ENCODE results near the gene NPAS2. TPM values are rescaled to one million over a fixed set of nuclear protein-coding genes. Genes with fewer than 3 reads are reported as not detected.

NPAS2 gene
- total RNA-seq, 1 donor from 2014 or later, result 5.5 TPM

DNA sequence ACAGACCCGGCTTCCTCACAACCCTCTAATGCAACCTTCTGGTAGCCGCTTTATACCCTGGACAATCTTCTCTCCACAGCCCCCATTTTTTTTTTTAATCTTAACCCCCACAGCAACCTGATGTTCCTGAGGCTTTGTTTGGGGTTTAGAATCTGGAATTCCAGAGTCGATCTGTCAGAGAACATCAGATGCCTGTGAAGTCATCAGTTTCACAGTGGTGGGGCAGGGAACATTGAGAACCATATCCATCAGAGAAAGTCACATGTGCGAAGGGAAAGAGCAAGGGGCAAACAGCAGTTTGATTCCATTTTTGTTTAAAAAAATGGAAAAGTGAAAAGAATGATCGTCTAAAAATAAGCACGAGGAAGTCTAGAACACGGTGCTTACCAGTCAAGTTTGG lies 20.6 kb downstream of the NPAS2 start:
- Histone ChIP-seq H3K27me3 (ENCODE audit: insufficient read depth, low read length) (no peaks in the 10 kb centered on the region), H2AFZ (ENCODE audit: low read depth, low read length) (no peak overlapping the region), H3K9me3 (ENCODE audit: insufficient read depth, low read depth, low read length) (no peaks in the 10 kb centered on the region), H4K20me1 (ENCODE audit: insufficient read depth, low read length) (peaks cover 39% of the 10 kb centered on the region), H3K4me3 (ENCODE audit: insufficient read depth, low read depth, low read length) (no peak overlapping the region), H3K9ac (ENCODE audit: low read length) (no peak overlapping the region), H3K79me2 (ENCODE audit: insufficient read depth, low read length) (peaks cover 28% of the 10 kb centered on the region), H3K36me3 (ENCODE audit: insufficient read depth, low read length) (no peaks in the 10 kb centered on the region), H3K27ac (ENCODE audit: low read depth, low read length) (no peak overlapping the region), H3K4me1 (ENCODE audit: insufficient read depth, low read length) (peaks cover 3% of the 10 kb centered on the region), H3K4me2 (ENCODE audit: low read length) (no peak overlapping the region)
- FAIRE-seq (no peak), DNase-seq (ENCODE audit: low read depth) (no peak)
- TF ChIP-seq, protein P1, sequence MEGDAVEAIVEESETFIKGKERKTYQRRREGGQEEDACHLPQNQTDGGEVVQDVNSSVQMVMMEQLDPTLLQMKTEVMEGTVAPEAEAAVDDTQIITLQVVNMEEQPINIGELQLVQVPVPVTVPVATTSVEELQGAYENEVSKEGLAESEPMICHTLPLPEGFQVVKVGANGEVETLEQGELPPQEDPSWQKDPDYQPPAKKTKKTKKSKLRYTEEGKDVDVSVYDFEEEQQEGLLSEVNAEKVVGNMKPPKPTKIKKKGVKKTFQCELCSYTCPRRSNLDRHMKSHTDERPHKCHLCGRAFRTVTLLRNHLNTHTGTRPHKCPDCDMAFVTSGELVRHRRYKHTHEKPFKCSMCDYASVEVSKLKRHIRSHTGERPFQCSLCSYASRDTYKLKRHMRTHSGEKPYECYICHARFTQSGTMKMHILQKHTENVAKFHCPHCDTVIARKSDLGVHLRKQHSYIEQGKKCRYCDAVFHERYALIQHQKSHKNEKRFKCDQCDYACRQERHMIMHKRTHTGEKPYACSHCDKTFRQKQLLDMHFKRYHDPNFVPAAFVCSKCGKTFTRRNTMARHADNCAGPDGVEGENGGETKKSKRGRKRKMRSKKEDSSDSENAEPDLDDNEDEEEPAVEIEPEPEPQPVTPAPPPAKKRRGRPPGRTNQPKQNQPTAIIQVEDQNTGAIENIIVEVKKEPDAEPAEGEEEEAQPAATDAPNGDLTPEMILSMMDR (IDR thresholded peaks at IDR 0.05; ENCODE audit: insufficient read depth, low read depth, low read length), result no peak
- no peak for TF ChIP-seq EZH2 (IDR thresholded peaks at IDR 0.05; ENCODE audit: insufficient read depth, low read length)
- H3K27ac Mint-ChIP-seq (ENCODE audit: unreplicated experiment), result no peak overlapping the region
- H3K36me3 Mint-ChIP-seq (ENCODE audit: low read depth, unreplicated experiment), result peaks cover 8% of the 10 kb centered on the region
- no peak overlapping the region for H3K4me3 Mint-ChIP-seq (ENCODE audit: unreplicated experiment)
- H3K27me3 Mint-ChIP-seq (ENCODE audit: low read depth, unreplicated experiment), result peaks cover 5% of the 10 kb centered on the region
- H3K9me3 Mint-ChIP-seq (ENCODE audit: unreplicated experiment), result peaks cover 5% of the 10 kb centered on the region
- peaks cover 4% of the 10 kb centered on the region for H3K4me1 Mint-ChIP-seq (ENCODE audit: low read depth, unreplicated experiment)

DNA sequence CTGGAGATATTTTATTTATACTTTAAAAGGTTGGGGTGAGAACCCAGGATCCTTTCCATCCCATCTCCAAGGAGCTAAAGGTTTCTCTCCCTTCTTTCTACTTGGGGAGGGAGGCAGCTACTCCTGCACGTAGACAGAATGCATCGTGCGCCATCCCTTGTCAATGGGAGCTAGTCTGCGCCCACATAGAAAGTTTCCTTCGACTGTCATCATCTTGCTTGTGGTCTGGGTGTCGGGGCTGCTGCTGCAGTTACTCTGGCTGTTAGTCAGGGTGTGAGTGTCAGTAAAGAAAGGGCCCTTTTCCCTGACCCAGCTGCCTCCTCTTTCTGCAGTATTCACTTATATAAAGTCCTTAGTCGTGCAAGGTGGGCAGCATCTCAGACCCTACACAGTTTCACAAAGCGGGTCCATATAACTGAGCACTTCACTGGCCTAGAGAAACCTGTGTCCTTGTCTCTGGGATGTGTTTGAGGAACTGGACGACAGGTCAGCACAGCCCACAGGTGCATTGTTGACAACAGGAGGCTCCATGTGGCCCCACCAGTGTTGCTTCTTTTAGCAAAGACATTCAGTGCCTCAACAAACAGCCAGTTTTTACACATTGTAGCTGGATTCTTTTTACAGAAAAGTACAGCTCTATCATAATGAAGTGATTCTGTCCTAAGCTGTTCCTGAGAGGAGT lies 22.4 kb downstream of the NPAS2 start:
- peaks cover 26% of the 10 kb centered on the region for H3K79me2 ChIP-seq (ENCODE audit: insufficient read depth, low read length)
- no peaks in the 10 kb centered on the region for H3K36me3 Mint-ChIP-seq (ENCODE audit: low read depth, unreplicated experiment)

More for the DNA sequence above, 22.4 kb downstream of the NPAS2 start:
- FAIRE-seq, result no peak
- Mint-ChIP-seq H3K4me1 (ENCODE audit: low read depth, unreplicated experiment) (peaks cover 4% of the 10 kb centered on the region), H3K4me3 (ENCODE audit: unreplicated experiment) (no peak overlapping the region), H3K27ac (ENCODE audit: unreplicated experiment) (no peak overlapping the region), H3K27me3 (ENCODE audit: low read depth, unreplicated experiment) (peaks cover 3% of the 10 kb centered on the region), H3K9me3 (ENCODE audit: unreplicated experiment) (peaks cover 4% of the 10 kb centered on the region)
- TF ChIP-seq, protein P1 (IDR thresholded peaks at IDR 0.05; ENCODE audit: insufficient read depth, low read depth, low read length), result no peak
- TF ChIP-seq EZH2 (IDR thresholded peaks at IDR 0.05; ENCODE audit: insufficient read depth, low read length), result no peak
- Histone ChIP-seq H3K4me1 (ENCODE audit: insufficient read depth, low read length) (peaks cover 3% of the 10 kb centered on the region), H3K9me3 (ENCODE audit: insufficient read depth, low read depth, low read length) (no peaks in the 10 kb centered on the region), H2AFZ (ENCODE audit: low read depth, low read length) (no peak overlapping the region), H3K27me3 (ENCODE audit: insufficient read depth, low read length) (no peaks in the 10 kb centered on the region), H3K4me2 (ENCODE audit: low read length) (no peak overlapping the region), H3K9ac (ENCODE audit: low read length) (no peak overlapping the region), H3K4me3 (ENCODE audit: insufficient read depth, low read depth, low read length) (no peak overlapping the region), H3K27ac (ENCODE audit: low read depth, low read length) (no peak overlapping the region), H4K20me1 (ENCODE audit: insufficient read depth, low read length) (peaks cover 46% of the 10 kb centered on the region), H3K36me3 (ENCODE audit: insufficient read depth, low read length) (no peaks in the 10 kb centered on the region)
- DNase-seq (ENCODE audit: low read depth), result no peak

Data from astrocyte (in vitro differentiated cells and primary cell).